Astrocyte (in vitro differentiated cells and primary cell): ENCODE measurements around the gene CDC25C.

Experiments
- EZH2 ChIP-seq: IDR thresholded peaks from 2 replicates; pipeline ENCODE4 v1.6.1; 2012; ENCODE audit warnings: mild to moderate bottlenecking, low read length, inconsistent platforms; ENCODE audit not compliant: insufficient read depth
- TF ChIP-seq, protein P1 (sequence below): IDR thresholded peaks from 2 replicates; pipeline ENCODE4 v1.5.1; 2011; ENCODE audit warnings: low read depth, mild to moderate bottlenecking, inconsistent platforms, low read length, moderate library complexity; ENCODE audit not compliant: insufficient read depth

DNA sequence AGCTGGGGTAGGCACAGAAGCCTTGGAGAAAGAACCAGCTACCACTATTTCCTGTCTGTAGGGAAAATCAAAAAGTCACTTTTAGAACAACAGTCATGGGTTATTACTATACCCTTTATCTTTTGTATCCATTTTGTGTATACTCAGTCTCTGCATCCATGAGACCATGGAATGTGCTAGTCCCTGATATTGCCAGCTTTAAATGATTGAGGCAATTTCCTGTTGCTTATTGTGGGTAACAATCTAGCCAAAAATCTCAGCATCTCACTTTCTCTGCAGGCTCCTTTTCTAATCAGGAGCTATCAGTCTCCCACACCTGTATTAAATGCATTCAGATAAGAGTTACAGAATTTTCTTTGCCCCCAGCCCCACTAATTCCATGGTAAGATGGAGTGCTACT lies 19.9 kb upstream of the CDC25C start:
- TF ChIP-seq, protein P1, sequence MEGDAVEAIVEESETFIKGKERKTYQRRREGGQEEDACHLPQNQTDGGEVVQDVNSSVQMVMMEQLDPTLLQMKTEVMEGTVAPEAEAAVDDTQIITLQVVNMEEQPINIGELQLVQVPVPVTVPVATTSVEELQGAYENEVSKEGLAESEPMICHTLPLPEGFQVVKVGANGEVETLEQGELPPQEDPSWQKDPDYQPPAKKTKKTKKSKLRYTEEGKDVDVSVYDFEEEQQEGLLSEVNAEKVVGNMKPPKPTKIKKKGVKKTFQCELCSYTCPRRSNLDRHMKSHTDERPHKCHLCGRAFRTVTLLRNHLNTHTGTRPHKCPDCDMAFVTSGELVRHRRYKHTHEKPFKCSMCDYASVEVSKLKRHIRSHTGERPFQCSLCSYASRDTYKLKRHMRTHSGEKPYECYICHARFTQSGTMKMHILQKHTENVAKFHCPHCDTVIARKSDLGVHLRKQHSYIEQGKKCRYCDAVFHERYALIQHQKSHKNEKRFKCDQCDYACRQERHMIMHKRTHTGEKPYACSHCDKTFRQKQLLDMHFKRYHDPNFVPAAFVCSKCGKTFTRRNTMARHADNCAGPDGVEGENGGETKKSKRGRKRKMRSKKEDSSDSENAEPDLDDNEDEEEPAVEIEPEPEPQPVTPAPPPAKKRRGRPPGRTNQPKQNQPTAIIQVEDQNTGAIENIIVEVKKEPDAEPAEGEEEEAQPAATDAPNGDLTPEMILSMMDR: no peak
- no peak for TF ChIP-seq EZH2
